ENCODE results near the gene SPG7.

SPG7 gene

GRCh38 chr16:89512453-89512852 lies 4.2 kb downstream of the SPG7 start:
- Histone ChIP-seq H3K9ac (ENCODE audit: low read length) (no peak overlapping the region), H2AFZ (ENCODE audit: low read length) (no peak overlapping the region), H3K9me2 (replicated peaks; ENCODE audit: insufficient read depth, low read length) (no peaks in the 10 kb centered on the region), H3F3A (ENCODE audit: insufficient read depth, low read length) (no peaks in the 10 kb centered on the region), H3K4me2 (ENCODE audit: low read depth, low read length) (no peak overlapping the region), H3K79me2 (ENCODE audit: low read length) (peaks cover 30% of the 10 kb centered on the region), H3K4me3 (ENCODE audit: low read length) (no peak overlapping the region), H4K20me1 (ENCODE audit: insufficient read depth, low read length) (no peaks in the 10 kb centered on the region), H3K27ac (ENCODE audit: low read length) (no peak overlapping the region), H3K9me3 (replicated peaks; ENCODE audit: insufficient read depth, low read length) (no peaks in the 10 kb centered on the region), H3K27me3 (replicated peaks; ENCODE audit: insufficient read depth, low read length) (no peaks in the 10 kb centered on the region), H3K4me1 (ENCODE audit: low read length) (no peaks in the 10 kb centered on the region), H3K36me3 (replicated peaks; ENCODE audit: insufficient read depth, low read length) (no peaks in the 10 kb centered on the region)
- no peak for DNase-seq
- TF ChIP-seq EZH2phosphoT487 (IDR thresholded peaks at IDR 0.05; ENCODE audit: low read length), result no peak
- TF ChIP-seq EZH2 (optimal IDR thresholded peaks at IDR 0.05; ENCODE audit: low read depth, low read length), result no peak
- no peak for TF ChIP-seq CTCF (IDR thresholded peaks at IDR 0.05; ENCODE audit: low read length)

- Histone ChIP-seq H3K27ac (ENCODE audit: low read length) (no peak overlapping the region), H3K79me2 (ENCODE audit: low read length) (peaks cover 26% of the 10 kb centered on the region), H3K9me2 (replicated peaks; ENCODE audit: insufficient read depth, low read length) (no peaks in the 10 kb centered on the region), H3K9ac (ENCODE audit: low read length) (no peak overlapping the region), H3K27me3 (replicated peaks; ENCODE audit: insufficient read depth, low read length) (no peaks in the 10 kb centered on the region), H3K36me3 (replicated peaks; ENCODE audit: insufficient read depth, low read length) (no peaks in the 10 kb centered on the region), H3K9me3 (replicated peaks; ENCODE audit: insufficient read depth, low read length) (no peaks in the 10 kb centered on the region), H3K4me3 (ENCODE audit: low read length) (no peak overlapping the region), H2AFZ (ENCODE audit: low read length) (no peak overlapping the region), H4K20me1 (ENCODE audit: insufficient read depth, low read length) (no peaks in the 10 kb centered on the region), H3K4me1 (ENCODE audit: low read length) (no peaks in the 10 kb centered on the region), H3F3A (ENCODE audit: insufficient read depth, low read length) (no peaks in the 10 kb centered on the region), H3K4me2 (ENCODE audit: low read depth, low read length) (no peak overlapping the region)
- no peak for TF ChIP-seq EZH2 (optimal IDR thresholded peaks at IDR 0.05; ENCODE audit: low read depth, low read length)
- TF ChIP-seq CTCF (IDR thresholded peaks at IDR 0.05; ENCODE audit: low read length), result no peak
- TF ChIP-seq EZH2phosphoT487 (IDR thresholded peaks at IDR 0.05; ENCODE audit: low read length), result no peak
- no peak for DNase-seq
Measured at GRCh38 chr16:89517128-89517527, 8.9 kb downstream of the SPG7 start.

- no peak for DNase-seq
- H3K4me2 ChIP-seq (ENCODE audit: low read depth, low read length), result no peak overlapping the region
- no peaks in the 10 kb centered on the region for H3K36me3 ChIP-seq (replicated peaks; ENCODE audit: insufficient read depth, low read length)
- H2AFZ ChIP-seq (ENCODE audit: low read length), result no peak overlapping the region
- peaks cover 7% of the 10 kb centered on the region for H3F3A ChIP-seq (ENCODE audit: insufficient read depth, low read length)
- H4K20me1 ChIP-seq (ENCODE audit: insufficient read depth, low read length), result no peaks in the 10 kb centered on the region
- no peak for TF ChIP-seq EZH2 (optimal IDR thresholded peaks at IDR 0.05; ENCODE audit: low read depth, low read length)
- TF ChIP-seq CTCF (IDR thresholded peaks at IDR 0.05; ENCODE audit: low read length), result no peak
- TF ChIP-seq EZH2phosphoT487 (IDR thresholded peaks at IDR 0.05; ENCODE audit: low read length), result no peak
- H3K9me3 ChIP-seq (replicated peaks; ENCODE audit: insufficient read depth, low read length), result no peaks in the 10 kb centered on the region
- H3K27ac ChIP-seq (ENCODE audit: low read length), result no peak overlapping the region
- H3K4me3 ChIP-seq (ENCODE audit: low read length), result no peak overlapping the region
- H3K9me2 ChIP-seq (replicated peaks; ENCODE audit: insufficient read depth, low read length), result no peaks in the 10 kb centered on the region
- no peaks in the 10 kb centered on the region for H3K27me3 ChIP-seq (replicated peaks; ENCODE audit: insufficient read depth, low read length)
- H3K9ac ChIP-seq (ENCODE audit: low read length), result no peak overlapping the region
- peaks cover 8% of the 10 kb centered on the region; the same call in 1 of the 2 replicates for H3K4me1 ChIP-seq (ENCODE audit: low read length)
- peaks cover 35% of the 10 kb centered on the region for H3K79me2 ChIP-seq (ENCODE audit: low read length)
Measured at GRCh38 chr16:89519881-89520280, 11.7 kb downstream of the SPG7 start.

Measured in MM.1S (cell line).